Measurements from ENCODE around the gene KCNQ5.
A peak's percentile ranks its signal among the peaks of the same experiment; 100 is the strongest.

Gene KCNQ5

GRCh38 chr6:73131706-73132105, 509.8 kb downstream of the KCNQ5 start:
- H3K9me3 ChIP-seq (ENCODE audit: insufficient read depth, low read length): no peaks in the 10 kb centered on the region
- peak overlapping the region; percentile 20; the same call in 1 of the 2 replicates for H3K4me2 ChIP-seq (ENCODE audit: low read length)
- no peaks in the 10 kb centered on the region; the same call in 1 of the 2 replicates for H3K27me3 ChIP-seq (ENCODE audit: low read depth, low read length)
- no peaks in the 10 kb centered on the region for H3K36me3 ChIP-seq (replicated peaks; ENCODE audit: low read depth, low read length)
- no peaks in the 10 kb centered on the region for H4K20me1 ChIP-seq (ENCODE audit: insufficient read depth, low read length)
- no peak overlapping the region for H3K27ac ChIP-seq (ENCODE audit: low read length)
- TF ChIP-seq EZH2phosphoT487 (IDR thresholded peaks at IDR 0.05; ENCODE audit: low read depth) (no peak), CTCF (IDR thresholded peaks at IDR 0.05; ENCODE audit: low read depth, low read length) (no peak)
- H2AFZ ChIP-seq (ENCODE audit: low read depth, low read length): no peak overlapping the region
- H3K4me3 ChIP-seq (ENCODE audit: low read length): no peak overlapping the region
- no peaks in the 10 kb centered on the region for H3K79me2 ChIP-seq (ENCODE audit: low read length)
- peaks cover 29% of the 10 kb centered on the region for H3K4me1 ChIP-seq (ENCODE audit: low read length)
- H3K9ac ChIP-seq (ENCODE audit: low read length): no peak overlapping the region

GRCh38 chr6:73134588-73134987, 512.7 kb downstream of the KCNQ5 start:
- H3K9ac ChIP-seq (ENCODE audit: low read length): no peak overlapping the region
- no peaks in the 10 kb centered on the region for H3K27me3 ChIP-seq (ENCODE audit: low read depth, low read length)
- no peaks in the 10 kb centered on the region for H4K20me1 ChIP-seq (ENCODE audit: insufficient read depth, low read length)
- no peaks in the 10 kb centered on the region for H3K79me2 ChIP-seq (ENCODE audit: low read length)
- H2AFZ ChIP-seq (ENCODE audit: low read depth, low read length): no peak overlapping the region
- H3K4me2 ChIP-seq (ENCODE audit: low read length): no peak overlapping the region
- H3K9me3 ChIP-seq (ENCODE audit: insufficient read depth, low read length): no peaks in the 10 kb centered on the region
- TF ChIP-seq CTCF (IDR thresholded peaks at IDR 0.05; ENCODE audit: low read depth, low read length) (peak; percentile 67), EZH2phosphoT487 (IDR thresholded peaks at IDR 0.05; ENCODE audit: low read depth) (no peak)
- H3K4me3 ChIP-seq (ENCODE audit: low read length): no peak overlapping the region
- no peaks in the 10 kb centered on the region for H3K36me3 ChIP-seq (replicated peaks; ENCODE audit: low read depth, low read length)
- H3K4me1 ChIP-seq (ENCODE audit: low read length): peaks cover 25% of the 10 kb centered on the region
- no peak overlapping the region for H3K27ac ChIP-seq (ENCODE audit: low read length)

- TF ChIP-seq CTCF (IDR thresholded peaks at IDR 0.05; ENCODE audit: low read depth, low read length) (no peak), EZH2phosphoT487 (IDR thresholded peaks at IDR 0.05; ENCODE audit: low read depth) (no peak)
- no peak overlapping the region; the same call in 1 of the 2 replicates for H3K4me3 ChIP-seq (ENCODE audit: low read length)
- no peaks in the 10 kb centered on the region for H4K20me1 ChIP-seq (ENCODE audit: insufficient read depth, low read length)
- H3K9me3 ChIP-seq (ENCODE audit: insufficient read depth, low read length): no peaks in the 10 kb centered on the region
- no peaks in the 10 kb centered on the region for H3K27me3 ChIP-seq (ENCODE audit: low read depth, low read length)
- H3K9ac ChIP-seq (ENCODE audit: low read length): no peak overlapping the region
- peak overlapping the region; percentile 43 for H3K4me2 ChIP-seq (ENCODE audit: low read length)
- no peak overlapping the region for H2AFZ ChIP-seq (ENCODE audit: low read depth, low read length)
- H3K36me3 ChIP-seq (replicated peaks; ENCODE audit: low read depth, low read length): peaks cover 1% of the 10 kb centered on the region
- peaks cover 17% of the 10 kb centered on the region for H3K4me1 ChIP-seq (ENCODE audit: low read length)
- no peak overlapping the region for H3K27ac ChIP-seq (ENCODE audit: low read length)
- H3K79me2 ChIP-seq (ENCODE audit: low read length): no peaks in the 10 kb centered on the region
These were observed 518.0 kb downstream of the KCNQ5 start for GRCh38 chr6:73139681-73140383.

GRCh38 chr6:73143551-73143950, 521.7 kb downstream of the KCNQ5 start:
- Histone ChIP-seq H3K27ac (ENCODE audit: low read length) (no peak overlapping the region), H3K9ac (ENCODE audit: low read length) (no peak overlapping the region), H3K9me3 (ENCODE audit: insufficient read depth, low read length) (no peaks in the 10 kb centered on the region), H4K20me1 (ENCODE audit: insufficient read depth, low read length) (no peaks in the 10 kb centered on the region; the same call in 1 of the 2 replicates), H3K4me2 (ENCODE audit: low read length) (no peak overlapping the region), H3K4me1 (ENCODE audit: low read length) (peaks cover 39% of the 10 kb centered on the region), H3K36me3 (replicated peaks; ENCODE audit: low read depth, low read length) (peaks cover 5% of the 10 kb centered on the region), H3K79me2 (ENCODE audit: low read length) (no peaks in the 10 kb centered on the region), H2AFZ (ENCODE audit: low read depth, low read length) (no peak overlapping the region), H3K4me3 (ENCODE audit: low read length) (no peak overlapping the region), H3K27me3 (ENCODE audit: low read depth, low read length) (no peaks in the 10 kb centered on the region)
- TF ChIP-seq EZH2phosphoT487 (IDR thresholded peaks at IDR 0.05; ENCODE audit: low read depth): no peak
- TF ChIP-seq CTCF (IDR thresholded peaks at IDR 0.05; ENCODE audit: low read depth, low read length): no peak
